GM23338 (cell line): ENCODE results near the gene AEBP2.

Experiments used
- CTCF ChIP-seq, 2 experiments: fragments of 200-600 bp in 1 of 2; sonication (generic) in 1 of 2; conservative IDR thresholded peaks; 2 replicates each; pipeline versions ENCODE4 v1.5.1 to v1.6.1; 2016 to 2017; ENCODE audit warnings: antibody characterized with exemption in 2 of 2, low read depth in 2 of 2, mild to moderate bottlenecking in 2 of 2, moderate library complexity in 1 of 2
- EZH2 ChIP-seq: fragments of 200-600 bp; sonication (generic); IDR thresholded peaks from one replicate; pipeline ENCODE4 v1.8.0; 2017; ENCODE audit warnings: antibody characterized with exemption, mild to moderate bottlenecking, low read depth; ENCODE audit not compliant: unreplicated experiment
- EZH2phosphoT487 ChIP-seq: fragments of 200-600 bp; sonication (generic); IDR thresholded peaks from one replicate; pipeline ENCODE4 v1.8.1; 2018; ENCODE audit warnings: antibody characterized with exemption; ENCODE audit not compliant: unreplicated experiment
- POLR2AphosphoS5 ChIP-seq: IDR thresholded peaks from 2 replicates; pipeline ENCODE4 v1.6.1; 2016; ENCODE audit warnings: antibody characterized with exemption, low read depth

DNA sequence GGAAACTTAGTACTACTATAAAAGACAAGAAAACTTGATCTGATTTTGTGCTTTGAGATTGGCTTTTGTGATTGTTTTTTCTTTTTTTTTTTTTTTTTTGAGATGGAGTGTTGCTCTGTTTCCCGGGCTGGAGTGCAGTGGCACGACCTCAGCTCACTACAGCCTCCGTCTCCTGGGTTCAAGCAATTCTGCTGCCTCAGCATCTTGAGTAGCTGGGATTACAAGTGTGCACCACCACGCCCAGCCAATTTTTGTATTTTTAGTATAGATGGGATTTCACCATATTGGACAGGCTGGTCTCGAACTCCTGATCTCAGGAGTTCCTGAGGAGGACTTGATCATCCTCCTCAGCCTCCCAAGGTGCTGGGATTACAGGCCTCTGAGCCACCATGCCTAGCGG is 26.4 kb downstream of the AEBP2 start:
- TF ChIP-seq CTCF (conservative IDR thresholded peaks at IDR 0.05; ENCODE audit: low read depth in 2 of 2) (no peak), EZH2 (no peak), EZH2phosphoT487 (no peak), POLR2AphosphoS5 (no peak)
